Smooth muscle cell (in vitro differentiated cells): ENCODE results near the gene RAPGEF2. TPM values are rescaled to one million over a fixed set of nuclear protein-coding genes. Genes with fewer than 3 reads are reported as not detected.

Experiments used
- DNase-seq: peaks from one replicate; lab custom pipeline; 2025; ENCODE audit not compliant: unreplicated experiment; lab: John Stamatoyannopoulos, UW
- H2AFZ ChIP-seq: fragments of 200-600 bp; sonication (generic); 2 replicates; pipeline ENCODE4 v1.6.0; 2016; ENCODE audit warnings: antibody characterized with exemption, low read depth, mild to moderate bottlenecking
- H3F3A ChIP-seq: fragments of 200-600 bp; sonication (generic); 2 replicates; pipeline ENCODE4 v1.6.0; 2017; ENCODE audit warnings: antibody characterized with exemption, low read depth
- H3K27ac ChIP-seq: fragments of 200-600 bp; sonication (generic); 2 replicates; pipeline ENCODE4 v1.5.1; 2016; ENCODE audit warnings: low read depth, mild to moderate bottlenecking
- H3K27me3 ChIP-seq: fragments of 200-600 bp; sonication (generic); 2 replicates; pipeline ENCODE4 v1.6.1; 2016; ENCODE audit warnings: low read depth, mild to moderate bottlenecking
- H3K36me3 ChIP-seq: fragments of 200-600 bp; sonication (generic); 2 replicates; pipeline ENCODE4 v1.5.1; 2016; ENCODE audit warnings: low read depth
- H3K4me1 ChIP-seq: fragments of 200-600 bp; sonication (generic); 2 replicates; pipeline ENCODE4 v1.5.1; 2016; ENCODE audit warnings: low read depth
- H3K4me2 ChIP-seq: fragments of 200-600 bp; sonication (generic); 2 replicates; pipeline ENCODE4 v1.6.0; 2016; ENCODE audit warnings: mild to moderate bottlenecking
- H3K4me3 ChIP-seq: fragments of 200-600 bp; sonication (generic); 2 replicates; pipeline ENCODE4 v1.5.1; 2016; ENCODE audit warnings: mild to moderate bottlenecking
- H3K79me2 ChIP-seq: fragments of 200-600 bp; sonication (generic); 2 replicates; pipeline ENCODE4 v1.6.0; 2016; ENCODE audit warnings: low read depth, mild to moderate bottlenecking
- H3K9ac ChIP-seq: fragments of 200-600 bp; sonication (generic); 2 replicates; pipeline ENCODE4 v1.6.0; 2016; ENCODE audit warnings: low read depth
- H3K9me3 ChIP-seq: fragments of 200-600 bp; sonication (generic); replicated peaks from 2 replicates; pipeline ENCODE4 v1.5.1; 2016; ENCODE audit warnings: low read depth
- H4K20me1 ChIP-seq: fragments of 200-600 bp; sonication (generic); 2 replicates; pipeline ENCODE4 v1.6.0; 2016; ENCODE audit warnings: low read depth
- WGBS: methylation state at CpG from one replicate; pipeline ENCODE4 v1.1.7; 2016; ENCODE audit warnings: low lambda C conversion rate; 5-methylcytosine and 5-hydroxymethylcytosine counted together
- polyA plus RNA-seq: library from polyadenylated mRNA; unstranded; fragments of >200 nt; fragmentation: Nextera tagmentation; extraction: Ambion mirVana; gene quantifications from 2 replicates; pipeline ENCODE4 v1.2.1, GENCODE V29; 2016
- total RNA-seq: library from RNA; depleted of rRNA; stranded (reverse); fragments of >200 nt; gene quantifications from 2 replicates; pipeline ENCODE4 v1.2.3, GENCODE V29; 2014
- TF ChIP-seq, protein P1 (sequence below): fragments of 200-600 bp; sonication (generic); IDR thresholded peaks from 2 replicates; pipeline ENCODE4 v1.5.1; 2017; ENCODE audit warnings: borderline replicate concordance, mild to moderate bottlenecking, antibody characterized with exemption; ENCODE audit not compliant: insufficient read depth, poor library complexity, severe bottlenecking

The RAPGEF2 gene
- total and polyA plus RNA-seq, 2 experiments from 2014 or later, result 7.4 to 44.7 TPM

DNA sequence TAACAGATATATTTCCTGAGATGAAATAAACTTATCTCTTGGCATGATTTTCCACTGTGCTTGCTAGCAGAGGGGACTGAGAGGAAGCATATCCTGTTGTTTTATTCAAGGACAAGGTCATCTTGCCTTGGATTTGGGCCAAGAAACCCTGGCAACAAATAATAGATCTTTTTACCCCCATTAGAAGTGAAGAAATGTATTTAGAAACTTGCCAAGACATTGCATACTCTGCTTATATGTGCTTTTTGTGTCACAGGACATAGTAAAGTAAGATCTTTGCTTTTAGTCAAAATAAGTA, 170.2 kb downstream of the RAPGEF2 start:
- no peaks in the 10 kb centered on the region for H3K9me3 ChIP-seq
- DNase-seq, result no peak
- H3K36me3 ChIP-seq, result no peaks in the 10 kb centered on the region
- peaks cover 6% of the 10 kb centered on the region for H3K4me1 ChIP-seq
- TF ChIP-seq, protein P1, sequence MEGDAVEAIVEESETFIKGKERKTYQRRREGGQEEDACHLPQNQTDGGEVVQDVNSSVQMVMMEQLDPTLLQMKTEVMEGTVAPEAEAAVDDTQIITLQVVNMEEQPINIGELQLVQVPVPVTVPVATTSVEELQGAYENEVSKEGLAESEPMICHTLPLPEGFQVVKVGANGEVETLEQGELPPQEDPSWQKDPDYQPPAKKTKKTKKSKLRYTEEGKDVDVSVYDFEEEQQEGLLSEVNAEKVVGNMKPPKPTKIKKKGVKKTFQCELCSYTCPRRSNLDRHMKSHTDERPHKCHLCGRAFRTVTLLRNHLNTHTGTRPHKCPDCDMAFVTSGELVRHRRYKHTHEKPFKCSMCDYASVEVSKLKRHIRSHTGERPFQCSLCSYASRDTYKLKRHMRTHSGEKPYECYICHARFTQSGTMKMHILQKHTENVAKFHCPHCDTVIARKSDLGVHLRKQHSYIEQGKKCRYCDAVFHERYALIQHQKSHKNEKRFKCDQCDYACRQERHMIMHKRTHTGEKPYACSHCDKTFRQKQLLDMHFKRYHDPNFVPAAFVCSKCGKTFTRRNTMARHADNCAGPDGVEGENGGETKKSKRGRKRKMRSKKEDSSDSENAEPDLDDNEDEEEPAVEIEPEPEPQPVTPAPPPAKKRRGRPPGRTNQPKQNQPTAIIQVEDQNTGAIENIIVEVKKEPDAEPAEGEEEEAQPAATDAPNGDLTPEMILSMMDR, result no peak
- no peak overlapping the region for H3K4me2 ChIP-seq
- peaks cover 8% of the 10 kb centered on the region for H3F3A ChIP-seq
- no peaks in the 10 kb centered on the region for H4K20me1 ChIP-seq
- peak overlapping the region; percentile 54 for H3K27ac ChIP-seq
- H3K4me3 ChIP-seq, result no peak overlapping the region
- H3K9ac ChIP-seq, result no peak overlapping the region
- peaks cover 24% of the 10 kb centered on the region for H3K79me2 ChIP-seq
- H2AFZ ChIP-seq, result no peak overlapping the region
- H3K27me3 ChIP-seq, result no peaks in the 10 kb centered on the region

DNA sequence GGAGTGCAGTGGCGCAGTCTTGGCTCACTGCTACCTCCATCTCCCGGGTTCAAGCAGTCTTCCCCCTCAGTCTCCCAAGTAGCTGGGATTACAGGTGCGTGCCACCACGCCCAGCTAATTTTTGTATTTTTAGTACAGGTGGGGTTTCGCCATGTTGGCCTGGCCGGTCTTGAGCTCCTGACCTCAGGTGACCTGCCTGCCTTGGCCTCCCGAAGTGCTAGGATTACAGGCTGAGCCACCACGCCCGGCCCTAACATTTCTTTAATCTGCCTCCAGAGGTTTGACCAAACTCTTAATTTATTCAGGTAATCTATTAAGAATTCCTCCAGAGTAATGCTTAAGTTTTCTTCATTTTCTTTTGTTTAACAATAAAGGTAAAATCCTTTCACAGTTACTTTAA, 171.0 kb downstream of the RAPGEF2 start:
- H3K4me1 ChIP-seq, result peaks cover 4% of the 10 kb centered on the region
- H3K4me2 ChIP-seq, result peak overlapping the region; percentile 49
- WGBS, result 91% methylated on average over 9 of the region's 9 CpGs
- peaks cover 8% of the 10 kb centered on the region for H3F3A ChIP-seq
- TF ChIP-seq, protein P1, result no peak
- H4K20me1 ChIP-seq, result no peaks in the 10 kb centered on the region
- no peak overlapping the region for H3K4me3 ChIP-seq
- H3K27me3 ChIP-seq, result no peaks in the 10 kb centered on the region
- H3K9me3 ChIP-seq, result no peaks in the 10 kb centered on the region
- DNase-seq, result no peak
- no peaks in the 10 kb centered on the region for H3K36me3 ChIP-seq
- peak overlapping the region; percentile 54 for H3K27ac ChIP-seq
- H3K9ac ChIP-seq, result peak overlapping the region; percentile 35
- H3K79me2 ChIP-seq, result peaks cover 30% of the 10 kb centered on the region
- H2AFZ ChIP-seq, result no peak overlapping the region

DNA sequence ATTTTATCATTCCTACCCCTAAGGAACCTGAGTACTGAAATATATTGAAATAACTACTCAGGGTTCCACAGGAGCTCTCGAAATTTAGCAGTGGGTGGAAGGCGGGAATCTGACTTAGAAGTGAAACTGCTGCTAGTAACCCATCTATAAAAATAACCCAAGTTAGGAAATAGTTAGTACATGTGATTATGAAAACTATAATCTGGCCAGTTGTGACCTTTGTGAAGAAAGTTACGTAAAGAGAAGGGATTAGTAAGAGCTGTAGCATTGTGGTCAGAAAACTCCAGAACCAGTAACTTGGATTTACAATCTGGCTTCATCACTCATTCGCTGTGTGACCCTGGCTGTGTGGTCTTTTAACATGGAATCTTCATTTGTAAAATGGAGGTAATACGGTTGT, 175.5 kb downstream of the RAPGEF2 start:
- Histone ChIP-seq H4K20me1 (no peaks in the 10 kb centered on the region), H3K9me3 (no peaks in the 10 kb centered on the region), H3K79me2 (peaks cover 31% of the 10 kb centered on the region), H3K9ac (no peak overlapping the region), H3K4me3 (no peak overlapping the region), H3K27me3 (no peaks in the 10 kb centered on the region), H3F3A (no peaks in the 10 kb centered on the region), H2AFZ (no peak overlapping the region), H3K27ac (peak overlapping the region; percentile 2), H3K4me1 (peaks cover 17% of the 10 kb centered on the region), H3K36me3 (no peaks in the 10 kb centered on the region), H3K4me2 (no peak overlapping the region)
- 65% methylated on average over 5 of the region's 5 CpGs for WGBS
- DNase-seq, result no peak
- TF ChIP-seq, protein P1, result no peak

DNA sequence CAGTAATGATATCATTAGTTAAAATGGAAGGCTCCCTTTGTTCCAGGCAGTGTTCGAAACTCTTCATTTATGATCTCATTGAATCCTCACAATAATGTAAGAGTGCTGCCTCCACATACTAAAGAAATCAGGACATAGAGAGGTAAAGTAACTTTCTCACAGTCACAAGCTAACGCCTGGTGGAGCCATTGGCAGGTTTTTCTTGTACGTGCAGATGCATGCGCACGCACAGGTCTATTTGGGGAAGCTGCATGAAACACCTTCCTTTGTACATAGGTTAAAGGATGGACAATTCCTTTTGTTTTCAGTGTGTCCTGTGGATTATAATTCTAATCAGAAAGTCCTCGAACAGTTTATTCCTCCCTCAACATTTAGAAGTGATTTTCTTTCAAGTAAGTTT, 176.2 kb downstream of the RAPGEF2 start:
- Histone ChIP-seq H2AFZ (no peak overlapping the region), H3K27me3 (no peaks in the 10 kb centered on the region), H3K9ac (no peak overlapping the region), H3K9me3 (no peaks in the 10 kb centered on the region), H3K27ac (no peak overlapping the region), H3K79me2 (peaks cover 25% of the 10 kb centered on the region), H3K4me2 (no peak overlapping the region), H3F3A (no peaks in the 10 kb centered on the region), H3K36me3 (no peaks in the 10 kb centered on the region), H3K4me3 (no peak overlapping the region), H4K20me1 (no peaks in the 10 kb centered on the region), H3K4me1 (peaks cover 23% of the 10 kb centered on the region)
- TF ChIP-seq, protein P1, result no peak
- 88% methylated on average over 6 of the region's 6 CpGs for WGBS
- no peak for DNase-seq
